Mononuclear cell (primary cell): ENCODE measurements around the gene ASB5. TPM values are rescaled to one million over a fixed set of nuclear protein-coding genes. Genes with fewer than 3 reads are reported as not detected.

Experiments
- H3K27me3 ChIP-seq: 2 replicates; pipeline ENCODE4 v1.6.0; 2011; ENCODE audit warnings: low read length, control low read depth; ENCODE audit not compliant: insufficient read depth
- H3K4me1 ChIP-seq: 2 replicates; pipeline ENCODE4 v1.5.1; 2011; ENCODE audit warnings: mild to moderate bottlenecking, low read length, control low read depth; ENCODE audit not compliant: insufficient read depth
- H3K4me3 ChIP-seq: 2 replicates; pipeline ENCODE4 v1.5.1; 2011; ENCODE audit warnings: mild to moderate bottlenecking, low read length, moderate library complexity
- H3K9me3 ChIP-seq: 2 replicates; pipeline ENCODE4 v1.5.1; 2011; ENCODE audit warnings: low read depth, mild to moderate bottlenecking, control low read depth, low read length
- total RNA-seq: library from RNA; depleted of rRNA; stranded (reverse); fragments of >200 nt; gene quantifications from one replicate; pipeline ENCODE4 v1.2.3, GENCODE V29; 2012

Gene ASB5
- total RNA-seq, 1 donor = not detected

DNA sequence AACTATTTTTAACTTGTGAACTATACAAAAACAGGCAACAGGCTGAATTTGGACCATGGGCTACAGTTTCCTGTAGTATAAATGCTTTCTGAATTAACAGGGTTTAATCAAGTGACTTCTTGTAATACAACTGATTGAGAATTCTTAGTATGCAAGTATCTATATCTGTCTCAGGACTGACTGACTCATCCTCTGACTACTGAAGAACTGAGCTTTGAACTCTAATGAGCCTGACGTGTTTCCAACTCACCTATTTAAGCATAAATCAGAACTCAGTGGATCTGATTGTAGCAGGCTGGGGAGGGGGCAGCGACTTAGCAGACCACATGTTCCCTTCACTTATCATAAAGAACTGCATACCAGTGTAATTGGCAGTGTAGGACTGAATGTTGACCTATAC, 81.4 kb downstream of the ASB5 start:
- no peaks in the 10 kb centered on the region for H3K9me3 ChIP-seq
- no peak overlapping the region for H3K4me3 ChIP-seq
- H3K4me1 ChIP-seq = no peaks in the 10 kb centered on the region
- peaks cover 13% of the 10 kb centered on the region for H3K27me3 ChIP-seq

DNA sequence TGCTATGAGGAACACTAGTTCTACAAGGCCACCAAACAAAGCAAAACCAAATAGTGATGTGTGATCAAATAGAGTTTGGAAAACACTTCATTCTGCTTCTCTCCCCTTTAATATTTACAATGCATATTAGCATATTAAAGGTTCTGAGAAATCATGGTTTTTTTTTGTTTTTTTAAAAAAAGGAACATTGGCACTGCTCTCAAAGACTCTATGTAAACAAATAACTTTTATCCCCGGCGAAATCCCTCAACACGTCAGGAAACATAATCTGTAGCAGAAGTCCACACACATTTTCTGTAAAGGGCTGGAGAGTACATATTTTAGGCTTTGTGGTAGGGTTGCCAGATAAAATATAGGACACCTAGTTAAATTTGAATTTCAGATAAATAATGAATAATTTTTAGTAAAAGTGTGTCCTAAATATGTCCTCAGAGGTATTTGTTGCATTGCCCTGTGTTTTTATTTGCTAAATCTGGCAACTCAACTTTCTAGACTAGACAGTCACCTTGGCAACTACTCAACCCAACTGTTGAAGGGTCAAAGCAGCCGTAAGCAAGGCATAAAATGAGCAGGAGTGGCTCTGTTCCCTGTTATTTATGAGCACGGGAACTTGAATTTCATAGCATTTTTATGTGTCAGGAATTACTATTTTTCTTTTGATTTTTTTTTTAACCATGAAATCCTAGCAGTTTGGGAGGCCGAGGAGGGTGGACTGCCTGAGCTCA, 82.2 kb downstream of the ASB5 start:
- Histone ChIP-seq H3K4me3 (no peak overlapping the region), H3K4me1 (no peaks in the 10 kb centered on the region), H3K9me3 (no peaks in the 10 kb centered on the region), H3K27me3 (peaks cover 8% of the 10 kb centered on the region)

DNA sequence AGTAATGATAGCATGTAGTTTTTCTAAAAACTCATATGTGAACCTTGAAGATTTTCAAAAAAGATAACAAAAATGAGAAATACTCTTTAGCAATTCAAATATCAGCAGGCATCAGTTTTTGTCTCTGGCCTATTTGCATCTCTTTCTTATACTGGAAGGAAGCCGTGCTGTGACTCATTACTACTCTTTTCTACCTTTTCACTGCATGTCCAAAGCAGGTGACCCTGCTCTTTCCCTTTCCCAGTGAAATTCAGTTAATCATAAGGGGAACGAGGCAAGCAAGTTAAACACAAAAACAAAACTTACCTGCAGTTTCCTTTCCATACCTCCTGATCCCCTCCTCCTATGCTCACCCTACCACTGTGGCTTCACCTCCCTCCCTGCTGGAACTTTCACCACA, 83.0 kb downstream of the ASB5 start:
- H3K4me1 ChIP-seq = no peaks in the 10 kb centered on the region
- H3K9me3 ChIP-seq = no peaks in the 10 kb centered on the region
- H3K4me3 ChIP-seq = no peak overlapping the region
- H3K27me3 ChIP-seq = peaks cover 5% of the 10 kb centered on the region

- Histone ChIP-seq H3K9me3 (no peaks in the 10 kb centered on the region), H3K4me1 (no peaks in the 10 kb centered on the region), H3K27me3 (no peaks in the 10 kb centered on the region)
These were observed 84.0 kb downstream of the ASB5 start for GRCh38 chr4:176185051-176185450.

More at GRCh38 chr4:176185051-176185450, 84.0 kb downstream of the ASB5 start:
- H3K4me3 ChIP-seq = no peak overlapping the region

Other genes with a start within 250 kb of the ASB5 start
- 1.2 TPM for gene WDR17, start 203.4 kb downstream of the ASB5 start, total RNA-seq
- not detected for gene SPATA4, start 73.6 kb downstream of the ASB5 start, total RNA-seq
- 145 TPM for gene SPCS3, start 50.7 kb upstream of the ASB5 start, total RNA-seq